Ecto neural progenitor cell (in vitro differentiated cells): Measurements from ENCODE around the gene PUSL1.
A peak's percentile ranks its signal among the peaks of the same experiment; 100 is the strongest.

Source experiments
- DNase-seq: peaks from one replicate; pipeline ENCODE4 v3.0.0-alpha.2; 2018; ENCODE audit warnings: low spot score

PUSL1 gene

DNA sequence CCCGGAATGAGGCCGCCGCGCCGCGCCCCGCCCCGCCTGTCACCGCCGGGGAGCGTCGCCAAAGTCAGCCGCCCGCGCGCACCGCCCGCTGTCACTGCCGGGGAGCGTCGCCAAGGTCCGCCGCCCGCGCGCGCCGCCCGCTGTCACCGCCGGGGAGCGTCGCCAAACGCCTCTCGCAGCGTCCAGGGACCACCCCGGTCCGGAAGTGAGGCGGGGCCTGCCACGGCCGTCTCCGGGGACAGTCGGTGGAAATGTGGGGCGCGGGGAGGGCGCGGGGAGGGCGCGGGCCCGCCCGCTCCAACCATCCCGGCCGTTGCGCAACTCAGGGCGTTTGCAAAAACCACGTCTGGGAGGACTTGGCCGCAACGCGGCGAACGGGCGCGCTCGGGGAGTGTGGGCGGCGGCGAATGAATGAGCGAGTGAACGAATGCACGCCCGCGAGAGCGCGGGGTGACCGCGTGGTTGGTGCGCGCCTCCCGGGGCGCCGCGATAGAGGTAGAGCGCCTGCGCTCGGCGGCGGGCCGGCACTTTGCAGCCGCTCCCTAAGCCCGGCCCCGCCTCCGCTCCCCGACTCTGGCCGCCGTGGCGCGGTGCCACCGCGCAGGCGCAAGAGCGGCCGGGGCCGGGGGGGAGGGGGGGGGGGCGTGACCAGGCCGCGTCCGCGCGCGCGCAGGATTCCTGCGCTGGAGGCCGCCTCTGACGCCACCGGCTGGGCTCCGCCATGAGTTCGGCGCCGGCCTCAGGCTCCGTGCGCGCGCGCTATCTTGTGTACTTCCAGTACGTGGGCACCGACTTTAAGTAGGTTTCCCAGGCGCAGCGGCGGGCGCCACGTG is at the start of gene PUSL1, which contains the start of gene ACAP3:
Gene PUSL1 (plus strand): TSS at position 675 of the 833 bp plus-strand sequence. CDS start 47 bp downstream, at position 722.
Gene ACAP3 (minus strand): TSS at position 8 of the 833 bp plus-strand sequence. CDS start 115 bp downstream, outside the sequence.
- DNase-seq: peak; percentile 91

DNA sequence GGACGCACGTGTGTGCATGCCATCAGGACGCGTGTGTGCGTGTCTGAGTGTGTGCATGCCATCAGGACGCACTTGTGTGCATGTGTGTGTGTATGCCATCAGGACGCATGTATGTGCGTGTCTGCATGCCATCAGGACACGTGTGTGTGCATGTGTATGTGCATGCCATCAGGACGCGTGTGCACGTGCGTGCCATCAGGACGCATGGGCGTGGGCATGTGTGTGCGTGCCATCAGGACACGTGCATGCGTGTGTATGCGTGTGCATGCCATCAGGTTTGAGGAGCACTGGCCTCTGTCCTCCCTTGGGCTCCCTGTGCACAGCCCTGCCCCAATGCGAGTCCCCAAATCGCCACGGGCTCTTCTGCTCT is 49.3 kb upstream of the PUSL1 start:
- no peak for DNase-seq

DNA sequence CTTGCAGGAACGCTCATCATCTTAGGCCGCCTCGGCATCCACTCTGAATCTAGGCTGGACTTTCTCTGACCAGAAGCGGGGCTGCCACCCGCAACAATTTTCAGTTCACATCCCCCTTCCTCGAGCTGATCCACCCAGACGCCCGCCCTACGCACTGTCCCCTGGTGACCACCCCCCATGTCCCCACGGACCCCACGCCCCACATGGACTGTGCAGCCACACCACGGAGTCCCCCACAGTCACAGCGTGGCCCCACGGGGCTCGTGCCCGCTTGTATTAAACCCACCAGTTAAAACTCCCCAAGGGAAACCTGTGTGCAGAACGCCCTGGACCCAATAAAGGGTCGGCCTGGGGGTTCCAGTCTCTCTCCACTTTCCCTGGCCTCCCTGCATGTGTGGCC is 48.9 kb upstream of the PUSL1 start:
- DNase-seq: no peak

DNA sequence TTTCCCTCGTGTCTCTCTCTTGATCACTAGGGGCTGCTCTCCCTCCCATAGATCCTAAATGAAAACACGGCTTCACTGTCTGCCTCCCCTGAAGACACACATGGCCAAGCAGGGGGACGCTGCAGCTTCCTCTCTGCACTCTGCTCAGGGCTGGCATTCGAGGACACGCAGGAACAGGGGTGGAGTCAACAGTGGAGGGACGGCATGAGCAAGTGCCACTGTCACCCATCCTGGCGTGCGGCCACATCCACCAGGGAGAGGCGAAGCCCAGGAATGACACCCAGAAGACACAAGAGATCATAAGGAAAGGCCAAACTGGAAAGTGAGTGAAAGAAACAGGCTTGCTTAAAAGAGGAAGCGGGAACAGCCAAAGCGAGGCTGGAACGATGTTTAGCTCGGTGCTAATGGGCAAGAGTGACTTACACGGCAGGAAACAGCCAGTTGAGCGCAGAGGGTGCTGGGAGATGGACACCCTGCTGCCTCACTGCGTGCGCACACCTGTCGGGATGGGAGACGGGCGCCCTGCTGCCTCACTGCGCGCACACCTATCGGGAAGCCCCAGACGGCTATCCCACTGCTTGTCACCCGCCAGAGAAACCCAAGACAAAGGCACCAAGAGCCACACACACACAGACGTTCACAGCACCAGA is 48.3 kb upstream of the PUSL1 start:
- no peak for DNase-seq

DNA sequence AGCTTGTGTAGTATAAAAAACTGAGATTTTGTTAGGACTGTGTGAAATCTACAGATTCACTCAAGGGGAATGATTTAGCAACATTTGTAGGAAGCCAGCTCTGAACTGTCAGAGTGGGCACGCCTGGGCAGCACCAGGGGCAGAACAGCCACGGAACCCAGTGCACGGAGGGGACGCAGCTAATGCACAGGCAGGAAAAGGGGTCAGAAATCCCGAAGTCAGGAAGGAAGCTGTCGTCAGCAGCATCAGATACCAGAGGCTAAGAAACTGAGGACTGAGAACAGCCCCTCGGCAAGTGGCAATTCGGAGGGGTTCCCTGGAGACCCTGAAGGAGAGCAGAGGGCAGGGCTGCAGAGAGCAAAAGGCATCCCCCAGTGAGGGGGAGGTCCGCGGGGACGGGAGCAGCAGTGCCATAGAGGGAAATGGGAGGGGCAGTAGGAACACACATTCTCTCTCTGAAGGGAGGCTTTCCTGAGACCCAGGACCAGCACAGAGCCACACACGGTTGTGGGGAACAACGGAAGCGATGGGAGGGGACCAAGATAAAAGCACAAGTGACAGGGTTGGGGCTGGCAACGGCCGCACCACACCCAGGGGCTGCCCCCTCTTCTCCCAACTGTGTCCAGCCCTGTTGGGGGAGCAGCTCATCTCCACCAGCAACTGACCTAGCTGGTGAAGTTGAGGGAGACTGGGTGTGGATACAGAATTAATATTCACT is 47.4 kb upstream of the PUSL1 start:
- DNase-seq: no peak

DNA sequence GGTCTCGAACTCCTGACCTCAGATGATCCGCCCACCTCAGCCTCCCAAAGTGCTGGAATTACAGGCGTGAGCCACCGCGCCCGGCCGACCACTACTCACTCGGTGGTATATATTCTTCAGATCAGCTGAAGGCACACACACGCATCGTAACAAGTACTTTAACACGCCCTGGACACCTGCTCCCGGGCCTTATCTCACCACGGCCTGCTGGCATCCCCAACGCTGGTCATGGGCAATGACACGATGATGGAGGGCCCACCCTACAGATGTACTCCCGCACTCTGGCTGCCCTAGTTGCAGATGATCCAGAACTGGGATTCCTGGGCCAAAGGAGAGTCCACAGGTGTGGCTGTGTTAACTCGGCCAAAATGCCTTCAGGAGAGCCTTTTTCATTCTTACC is 46.3 kb upstream of the PUSL1 start:
- DNase-seq: no peak

DNA sequence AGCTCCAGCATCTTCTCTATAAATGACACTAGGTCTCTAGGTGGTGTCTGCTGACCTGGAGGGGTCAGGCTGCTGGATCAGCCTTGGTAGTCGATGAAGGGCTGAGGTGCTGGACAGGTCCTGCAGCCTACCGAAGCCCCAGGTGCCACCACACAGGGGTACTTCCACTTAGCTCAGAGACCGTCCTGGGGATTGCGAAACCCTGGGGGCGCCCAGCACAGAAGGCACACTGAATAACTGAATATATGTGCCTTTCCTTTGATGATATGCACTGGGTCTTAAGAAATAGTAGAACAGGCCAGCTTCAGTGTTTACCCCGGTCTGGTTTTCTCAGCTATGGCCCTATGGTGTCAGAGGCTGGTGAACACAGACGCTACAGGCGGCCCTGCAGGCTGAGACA is 45.6 kb upstream of the PUSL1 start:
- no peak for DNase-seq

DNA sequence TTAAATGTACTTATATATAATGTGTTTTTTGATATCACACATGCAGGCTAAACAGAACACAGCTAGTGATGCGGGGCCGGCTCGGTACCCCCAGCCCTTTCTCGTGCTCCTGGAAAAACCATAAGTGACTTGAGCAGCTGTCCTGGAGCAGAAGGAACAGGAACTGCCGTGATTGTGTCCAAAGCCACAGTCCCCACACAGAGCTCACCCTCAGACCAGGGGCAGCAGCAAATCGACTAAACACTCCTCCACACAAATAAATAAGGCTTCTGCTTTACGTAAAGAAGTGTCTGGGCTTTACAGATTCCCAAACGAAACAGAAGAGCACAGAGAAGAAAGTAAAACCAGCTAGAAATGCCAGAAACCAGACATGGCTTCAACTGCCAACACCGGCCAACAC is 44.4 kb upstream of the PUSL1 start:
- no peak for DNase-seq

GRCh38 chr1:1264868-1265272 is 43.5 kb upstream of the PUSL1 start:
- DNase-seq: no peak

DNA sequence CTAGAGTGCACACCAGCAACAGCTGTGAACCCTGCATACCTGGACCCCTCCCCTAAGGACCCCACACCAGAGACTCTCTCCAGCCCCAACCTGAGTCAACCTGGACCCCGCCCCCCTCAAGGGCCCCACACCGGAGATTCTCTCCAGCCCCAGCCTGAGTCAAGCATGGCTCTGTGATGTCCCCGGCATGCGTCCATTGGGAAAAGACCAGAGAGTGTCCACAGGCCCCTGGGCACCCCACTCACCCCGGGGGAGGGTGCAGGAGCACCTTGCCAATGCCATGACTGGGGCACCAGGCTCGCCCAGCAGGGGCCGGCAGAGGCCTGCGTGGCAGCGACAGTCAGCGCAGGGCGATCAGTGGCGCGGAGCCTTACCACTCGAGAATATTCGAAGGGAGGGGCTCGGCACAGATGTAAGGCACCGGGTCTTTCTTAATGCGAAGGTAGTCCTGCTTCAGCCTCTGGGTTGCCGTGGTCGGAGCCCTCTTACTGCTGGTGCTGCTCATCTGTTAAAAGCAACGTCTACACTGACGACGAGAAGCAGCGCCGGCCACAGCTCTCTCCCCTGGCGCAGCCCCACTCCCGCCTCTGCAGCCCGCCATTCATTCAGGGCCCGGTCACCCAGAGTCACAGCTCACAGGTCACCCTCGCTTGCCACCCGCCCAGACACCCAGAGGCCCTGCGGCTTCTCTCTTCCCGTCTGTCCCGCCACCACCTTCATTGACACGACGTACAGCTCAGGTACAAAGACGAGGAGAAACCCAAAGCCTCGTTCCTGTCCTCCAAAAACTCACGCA is 40.7 kb upstream of the PUSL1 start:
- DNase-seq: no peak

DNA sequence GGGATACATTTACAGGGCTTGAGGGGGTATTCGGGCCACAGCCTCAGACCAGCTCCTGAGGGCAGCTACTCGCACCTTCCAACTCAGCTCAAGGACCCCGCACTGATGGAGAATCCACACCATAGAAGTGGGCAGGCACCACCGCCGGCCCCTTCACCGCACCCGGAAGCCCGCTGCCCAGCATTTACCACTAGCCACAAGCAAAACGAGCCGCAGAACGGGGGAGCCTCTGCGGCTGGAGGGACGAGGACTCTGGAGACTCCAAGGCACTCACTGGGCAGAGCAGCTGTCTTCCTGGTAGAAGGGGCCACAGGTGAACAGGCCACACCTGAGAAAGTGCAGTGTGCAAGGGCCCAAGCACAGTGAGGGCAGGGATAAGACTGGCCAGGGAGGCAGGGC is 40.1 kb upstream of the PUSL1 start:
- no peak for DNase-seq

- no peak for DNase-seq
Measured at GRCh38 chr1:1270813-1271212, 37.6 kb upstream of the PUSL1 start.

GRCh38 chr1:1272341-1273208 is 35.8 kb upstream of the PUSL1 start:
- no peak for DNase-seq

- no peak for DNase-seq
Measured at GRCh38 chr1:1273209-1273511, 35.2 kb upstream of the PUSL1 start.

DNA sequence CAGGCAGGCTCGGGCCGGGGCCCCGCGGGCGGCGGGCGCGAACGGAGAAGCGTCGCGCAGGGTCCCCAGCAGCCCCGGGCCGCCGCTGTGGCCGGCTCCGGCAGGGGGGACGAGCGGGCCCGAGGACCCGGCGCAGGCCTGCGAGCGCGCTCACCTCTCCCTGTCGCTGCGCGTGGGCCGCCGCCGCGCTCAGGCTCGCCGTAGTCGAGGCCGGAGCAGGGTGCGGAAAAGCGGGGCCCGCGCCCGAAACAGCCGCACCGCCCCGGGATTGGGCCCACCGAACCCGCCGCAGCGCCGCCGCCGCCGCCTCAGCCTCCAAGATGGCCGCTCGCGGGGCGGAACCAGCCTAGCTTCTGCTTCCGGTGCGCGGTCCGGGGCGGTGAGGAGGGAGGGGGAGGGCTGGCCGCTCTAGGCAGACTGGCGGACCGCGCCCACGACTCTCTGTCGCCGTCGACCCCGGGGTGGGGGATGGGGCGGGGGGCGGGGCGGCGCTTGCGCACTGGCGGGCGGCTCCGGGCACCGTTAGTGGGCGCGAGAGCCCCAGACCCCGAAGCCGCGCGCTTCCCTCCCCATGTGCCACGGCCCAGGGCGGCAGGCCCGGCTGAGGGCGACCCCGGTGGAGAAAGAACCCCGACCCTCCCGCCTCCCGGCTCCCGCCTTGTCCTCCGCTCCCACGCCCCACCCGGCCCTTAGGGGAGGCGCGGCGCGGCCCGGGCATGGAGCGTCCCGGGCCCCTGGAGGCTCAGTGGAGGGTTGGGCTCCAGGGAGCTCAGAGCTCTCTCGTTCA is 34.7 kb upstream of the PUSL1 start, which contains the start of gene UBE2J2:
Gene UBE2J2 (minus strand): TSS at position 343 of the 787 bp plus-strand sequence. CDS start 5,862 bp downstream, outside the sequence.
- DNase-seq: peak; percentile 97

DNA sequence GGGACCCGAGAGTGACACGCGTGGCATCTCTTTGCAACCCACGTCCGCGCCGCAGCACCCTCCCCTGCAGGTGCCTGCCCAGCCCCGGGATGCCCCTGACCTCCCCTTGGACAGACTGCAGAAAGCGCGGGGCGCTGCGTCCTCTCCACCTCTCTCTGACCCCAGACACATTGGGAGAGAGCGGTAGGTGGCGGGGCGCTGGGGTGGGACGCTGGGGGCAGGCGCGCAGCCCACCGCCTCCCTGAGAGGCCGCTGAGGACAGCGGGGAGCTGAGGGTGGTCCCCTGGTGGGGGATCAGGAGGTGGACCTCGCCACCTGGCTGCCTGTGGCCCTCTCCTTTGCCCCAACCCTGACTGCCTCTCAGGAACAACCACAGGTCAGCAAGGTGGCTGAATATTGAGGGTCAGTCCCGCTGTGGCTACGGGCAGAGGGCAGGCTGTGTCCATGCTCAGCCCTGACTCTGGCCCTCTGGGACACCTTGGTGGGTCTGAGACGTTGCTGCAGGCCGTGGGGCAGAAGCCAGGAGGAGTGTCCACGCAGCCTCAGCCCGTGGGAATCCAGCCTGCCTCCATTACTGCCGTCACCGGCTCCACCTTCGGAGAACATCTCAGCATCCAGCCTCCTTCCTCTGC is 34.0 kb upstream of the PUSL1 start:
- no peak for DNase-seq

DNA sequence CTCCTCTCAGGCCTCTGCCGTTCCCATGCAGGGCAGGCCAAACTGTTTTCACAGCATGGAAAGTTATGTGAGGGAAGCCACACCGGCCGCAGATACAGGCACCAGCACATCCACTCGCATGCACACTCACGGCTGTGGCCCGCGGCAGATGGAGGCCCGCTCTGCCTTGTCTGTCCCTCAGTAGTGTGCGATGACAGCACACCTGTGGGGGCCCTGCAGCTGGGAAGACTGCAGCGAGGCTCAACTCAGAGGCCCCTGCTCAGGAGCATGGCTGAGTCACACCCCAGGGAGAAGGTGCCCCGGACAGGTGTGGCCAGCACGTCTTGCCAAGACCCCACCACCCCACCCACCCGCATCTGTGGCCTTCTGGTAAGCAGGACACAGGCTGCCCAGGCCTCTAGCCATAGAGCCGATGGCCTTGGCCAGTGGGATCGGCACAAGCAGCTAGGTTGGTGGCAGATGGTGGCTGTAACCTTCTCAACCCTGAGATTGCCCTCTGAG is 33.4 kb upstream of the PUSL1 start:
- DNase-seq: no peak

GRCh38 chr1:1275836-1276235 is 32.6 kb upstream of the PUSL1 start:
- DNase-seq: no peak

- no peak for DNase-seq
Measured at GRCh38 chr1:1278620-1279019, 29.8 kb upstream of the PUSL1 start.

GRCh38 chr1:1279028-1279427 is 29.4 kb upstream of the PUSL1 start:
- no peak for DNase-seq
